ENCODE results near the gene NPEPL1. TPM values are rescaled to one million over a fixed set of nuclear protein-coding genes. Genes with fewer than 3 reads are reported as not detected.

Gene NPEPL1
- total RNA-seq, 1 donor from 2014 or later = 25.5 TPM

DNA sequence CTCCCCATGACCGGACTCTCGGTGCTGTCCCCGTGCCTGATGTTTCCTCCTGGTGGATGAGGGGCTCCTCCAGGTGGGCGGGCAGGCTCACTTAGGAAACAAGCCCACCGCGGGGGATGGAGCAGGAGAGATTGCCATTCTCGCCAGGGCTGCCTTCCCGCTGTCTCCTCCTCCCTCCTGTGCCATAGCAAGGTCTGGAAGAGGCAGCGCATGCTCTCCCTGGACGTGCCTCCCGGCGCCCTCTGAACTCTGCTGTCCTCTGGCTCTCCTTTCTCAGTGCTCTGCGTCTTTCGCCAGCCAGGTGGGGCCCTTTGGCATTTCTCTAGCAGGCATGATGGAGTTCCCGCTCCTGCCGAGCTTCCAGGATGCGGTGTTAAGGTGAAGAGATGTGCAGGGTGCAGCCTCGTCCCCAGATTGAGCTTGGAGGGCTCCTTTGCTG is 17.4 kb upstream of the NPEPL1 start:
- intact Hi-C loops (cut with DNase I) = no loop called here
- no peak for DNase-seq (ENCODE audit: extremely low spot score in 2 of 2)
- Histone ChIP-seq H3K27me3 (no peaks in the 10 kb centered on the region), H3K36me3 (peaks cover 0 to 54% of the 10 kb centered on the region in 2 donors), H3K9me3 (no peaks in the 10 kb centered on the region), H3K4me3 (no peak overlapping the region), H3K27ac (no peak overlapping the region), H3K4me1 (no peaks in the 10 kb centered on the region)
- no peak for TF ChIP-seq POLR2A (IDR thresholded peaks at IDR 0.05)
- TF ChIP-seq, protein P1, sequence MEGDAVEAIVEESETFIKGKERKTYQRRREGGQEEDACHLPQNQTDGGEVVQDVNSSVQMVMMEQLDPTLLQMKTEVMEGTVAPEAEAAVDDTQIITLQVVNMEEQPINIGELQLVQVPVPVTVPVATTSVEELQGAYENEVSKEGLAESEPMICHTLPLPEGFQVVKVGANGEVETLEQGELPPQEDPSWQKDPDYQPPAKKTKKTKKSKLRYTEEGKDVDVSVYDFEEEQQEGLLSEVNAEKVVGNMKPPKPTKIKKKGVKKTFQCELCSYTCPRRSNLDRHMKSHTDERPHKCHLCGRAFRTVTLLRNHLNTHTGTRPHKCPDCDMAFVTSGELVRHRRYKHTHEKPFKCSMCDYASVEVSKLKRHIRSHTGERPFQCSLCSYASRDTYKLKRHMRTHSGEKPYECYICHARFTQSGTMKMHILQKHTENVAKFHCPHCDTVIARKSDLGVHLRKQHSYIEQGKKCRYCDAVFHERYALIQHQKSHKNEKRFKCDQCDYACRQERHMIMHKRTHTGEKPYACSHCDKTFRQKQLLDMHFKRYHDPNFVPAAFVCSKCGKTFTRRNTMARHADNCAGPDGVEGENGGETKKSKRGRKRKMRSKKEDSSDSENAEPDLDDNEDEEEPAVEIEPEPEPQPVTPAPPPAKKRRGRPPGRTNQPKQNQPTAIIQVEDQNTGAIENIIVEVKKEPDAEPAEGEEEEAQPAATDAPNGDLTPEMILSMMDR (IDR thresholded peaks at IDR 0.05) = no peak
- TF ChIP-seq POLR2AphosphoS5 (IDR thresholded peaks at IDR 0.05; ENCODE audit: insufficient read depth in 1 of 2, low read depth in 1 of 2) = no peak

DNA sequence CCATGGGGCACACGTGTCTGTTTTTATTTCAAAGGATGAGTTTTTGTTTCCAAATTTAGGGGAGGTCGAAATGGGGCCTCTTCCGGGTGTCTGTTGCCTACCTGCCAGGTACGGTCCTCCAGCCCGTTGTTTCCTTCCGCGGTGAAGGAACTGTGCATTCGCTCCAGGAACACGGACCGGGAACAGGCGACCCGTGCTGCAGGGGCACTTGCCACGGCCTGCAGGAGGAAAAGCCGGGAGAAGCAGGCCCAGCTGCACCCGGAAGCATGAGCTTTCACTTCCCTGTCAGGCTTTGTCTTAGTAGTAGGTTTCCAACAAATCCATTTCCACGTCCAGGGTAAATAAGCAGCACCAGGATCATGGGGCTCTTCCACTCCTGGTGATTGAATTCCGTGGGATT is 17.0 kb upstream of the NPEPL1 start:
- H3K36me3 ChIP-seq = peaks cover 0 to 50% of the 10 kb centered on the region in 2 donors
- intact Hi-C loops (cut with DNase I) = no loop called here
- no peak for TF ChIP-seq POLR2A (IDR thresholded peaks at IDR 0.05)
- TF ChIP-seq, protein P1 (IDR thresholded peaks at IDR 0.05) = no peak

DNA sequence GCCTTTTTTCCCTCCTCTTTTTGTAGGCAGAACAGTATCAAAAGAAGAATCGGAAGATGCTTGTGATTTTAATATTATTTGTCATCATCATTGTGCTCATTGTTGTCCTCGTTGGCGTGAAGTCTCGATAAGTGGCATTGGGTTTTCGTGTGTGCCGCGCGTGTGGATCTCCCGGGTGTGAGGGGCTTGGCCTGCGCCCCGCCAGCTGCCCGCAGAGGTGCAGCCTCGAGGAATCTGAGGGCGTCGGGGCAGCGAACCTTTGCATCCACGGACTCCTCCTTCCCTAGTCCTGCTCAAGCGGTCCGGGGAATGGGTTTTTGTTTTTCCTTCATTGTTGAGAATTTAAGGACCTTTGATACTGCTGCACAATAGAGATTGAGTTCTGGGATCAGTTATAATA is 16.4 kb upstream of the NPEPL1 start:
- peaks cover 0 to 45% of the 10 kb centered on the region in 2 donors for H3K36me3 ChIP-seq
- intact Hi-C loops (cut with DNase I) = no loop called here

More for the DNA sequence above, 17.0 kb upstream of the NPEPL1 start:
- Histone ChIP-seq H3K27ac (no peak overlapping the region), H3K9me3 (no peaks in the 10 kb centered on the region), H3K4me1 (no peaks in the 10 kb centered on the region), H3K27me3 (no peaks in the 10 kb centered on the region), H3K4me3 (no peak overlapping the region)
- no peak for DNase-seq (ENCODE audit: extremely low spot score in 2 of 2)

DNA sequence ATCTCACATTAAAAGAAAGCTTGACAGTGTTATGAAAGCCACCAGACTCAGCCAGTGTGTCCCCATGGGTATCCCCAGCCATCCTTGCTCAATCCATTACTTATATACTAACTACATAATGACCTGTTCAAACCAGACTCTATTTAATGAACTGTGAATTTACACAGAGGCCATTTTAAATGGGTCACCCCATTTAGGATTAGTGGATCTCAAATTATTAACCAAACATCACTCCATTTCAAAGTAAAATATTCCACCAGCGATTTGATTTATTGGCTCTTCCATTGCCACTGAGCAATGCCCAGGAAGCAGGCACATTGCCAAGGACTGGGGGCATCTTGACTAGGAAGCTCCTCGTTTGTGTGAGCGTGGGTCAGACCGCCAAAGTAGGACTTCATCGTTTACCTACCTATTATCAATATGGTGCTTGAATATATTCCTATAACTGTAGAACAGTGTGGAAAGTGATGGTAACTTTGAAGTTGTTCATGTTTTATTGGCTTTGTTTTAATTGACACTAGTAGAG is 15.5 kb upstream of the NPEPL1 start:
- Histone ChIP-seq H3K27ac (no peak overlapping the region), H3K36me3 (peaks cover 0 to 39% of the 10 kb centered on the region in 2 donors), H3K4me3 (no peak overlapping the region), H3K9me3 (no peaks in the 10 kb centered on the region), H3K4me1 (no peaks in the 10 kb centered on the region), H3K27me3 (no peaks in the 10 kb centered on the region)
- DNase-seq (ENCODE audit: extremely low spot score in 2 of 2) = no peak
- intact Hi-C loops (cut with DNase I) = no loop called here
- no peak for TF ChIP-seq POLR2AphosphoS5 (IDR thresholded peaks at IDR 0.05; ENCODE audit: insufficient read depth in 1 of 2, low read depth in 1 of 2)
- no peak for TF ChIP-seq POLR2A (IDR thresholded peaks at IDR 0.05)
- TF ChIP-seq, protein P1 (IDR thresholded peaks at IDR 0.05) = no peak

More for the DNA sequence above, 16.4 kb upstream of the NPEPL1 start:
- Histone ChIP-seq H3K9me3 (no peaks in the 10 kb centered on the region), H3K4me3 (no peak overlapping the region), H3K4me1 (no peaks in the 10 kb centered on the region), H3K27ac (no peak overlapping the region), H3K27me3 (no peaks in the 10 kb centered on the region)
- DNase-seq (ENCODE audit: extremely low spot score in 2 of 2) = no peak
- no peak for TF ChIP-seq POLR2AphosphoS5 (IDR thresholded peaks at IDR 0.05; ENCODE audit: insufficient read depth in 1 of 2, low read depth in 1 of 2)
- TF ChIP-seq POLR2A (IDR thresholded peaks at IDR 0.05) = no peak
- TF ChIP-seq, protein P1 (IDR thresholded peaks at IDR 0.05) = no peak

DNA sequence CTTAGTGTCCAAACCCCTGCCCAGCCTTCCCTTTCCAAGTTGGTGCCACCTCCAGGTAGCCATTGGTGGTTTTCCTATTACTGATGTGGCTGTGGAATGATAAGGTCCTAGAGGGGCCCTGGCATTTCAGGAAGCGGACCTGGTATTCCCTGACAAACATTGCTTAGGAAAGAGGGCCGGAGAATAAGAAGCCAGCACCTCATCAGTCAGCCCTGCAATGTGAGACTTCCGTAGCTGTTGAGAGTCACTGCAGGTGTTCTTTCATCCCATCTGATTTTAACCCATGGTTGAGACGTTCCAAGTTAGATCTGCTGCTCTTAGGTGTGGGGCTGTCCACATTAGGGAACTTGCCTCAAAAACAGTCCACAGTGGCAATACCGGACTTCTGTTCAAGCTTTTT is 14.8 kb upstream of the NPEPL1 start:
- H3K36me3 ChIP-seq = peaks cover 0 to 32% of the 10 kb centered on the region in 2 donors
- H3K4me3 ChIP-seq = no peak overlapping the region
- TF ChIP-seq POLR2AphosphoS5 (IDR thresholded peaks at IDR 0.05; ENCODE audit: insufficient read depth in 1 of 2, low read depth in 1 of 2) (no peak), POLR2A (IDR thresholded peaks at IDR 0.05) (no peak)

More for the DNA sequence above, 14.8 kb upstream of the NPEPL1 start:
- intact Hi-C loops (cut with DNase I) = no loop called here
- H3K4me1 ChIP-seq = no peaks in the 10 kb centered on the region
- no peaks in the 10 kb centered on the region for H3K9me3 ChIP-seq
- H3K27me3 ChIP-seq = no peaks in the 10 kb centered on the region
- H3K27ac ChIP-seq = no peak overlapping the region
- no peak for DNase-seq (ENCODE audit: extremely low spot score in 2 of 2)
